K562 (cell line): ENCODE results near the gene TLCD4. TPM values are rescaled to one million over a fixed set of nuclear protein-coding genes. Genes with fewer than 3 reads are reported as not detected.
A peak's percentile ranks its signal among the peaks of the same experiment; 100 is the strongest.

Experiments used
- ZNF282 ChIP-seq: sonication (generic); formaldehyde crosslinking; IDR thresholded peaks from 2 replicates; pipeline ENCODE4 v1.8.1; 2023; ENCODE audit warnings: missing genetic modification reagents
- ZNF717 ChIP-seq: fragments of 250-450 bp; sonication (Bioruptor Pico); IDR thresholded peaks from 2 replicates; pipeline ENCODE4 v1.5.0; 2021
- ZSCAN32 ChIP-seq: fragments of 450-650 bp; formaldehyde crosslinking; IDR thresholded peaks from 2 replicates; pipeline ENCODE4 v1.4.0; 2020; ENCODE audit warnings: mild to moderate bottlenecking, moderate library complexity
- polyA plus RNA-seq, 8 experiments: library from polyadenylated mRNA; depleted of rRNA in 4 of 8; stranded (reverse) in 5 of 8; unstranded in 3 of 8; fragments of >200 nt; fragmentation: Nextera tagmentation in 2 of 8; fragmentation: Illumina TruSeq in 1 of 8; extraction: Ambion mirVana in 2 of 8; extraction: Trizol in 1 of 8; gene quantifications; 2 replicates each; pipeline versions ENCODE4 v1.2.1 to v1.2.3, GENCODE V29; 2011 to 2014; ENCODE audit warnings: inconsistent platforms in 1 of 8, missing spikeins in 1 of 8
- total RNA-seq, 7 experiments: library from RNA; depleted of rRNA in 6 of 7; stranded (reverse); fragments of >200 nt in 6 of 7; fragmentation: Illumina TruSeq in 2 of 7; extraction: Trizol in 2 of 7; gene quantifications; 2 replicates each; pipeline versions ENCODE4 v1.2.1 to v1.2.3, GENCODE V29; 2011 to 2021; ENCODE audit warnings: low replicate concordance in 1 of 7
- TF ChIP-seq, protein P1 (sequence below): sonication (generic); formaldehyde crosslinking; IDR thresholded peaks from 2 replicates; pipeline ENCODE4 v1.8.1; 2023; ENCODE audit warnings: mild to moderate bottlenecking, missing genetic modification reagents
- TF ChIP-seq, protein P2 (sequence below): fragments of 450-650 bp; IDR thresholded peaks from 2 replicates; pipeline ENCODE4 v1.6.1; 2018; ENCODE audit warnings: mild to moderate bottlenecking, low read depth; ENCODE audit not compliant: partially characterized antibody
- TF ChIP-seq, protein P3 (sequence below): fragments of 450-650 bp; IDR thresholded peaks from 2 replicates; pipeline ENCODE4 v1.6.1; 2016; ENCODE audit warnings: antibody characterized with exemption

TLCD4 gene
- total and polyA plus RNA-seq, 9 of the 15 experiments (the other 6 are each of a cell fraction or from before 2014, with no cell fraction given) = 3.5 to 19.8 (median 7.6) TPM

GRCh38 chr1:95089650-95090287 is 27.4 kb upstream of the TLCD4 start (continued):
- TF ChIP-seq, protein P1, sequence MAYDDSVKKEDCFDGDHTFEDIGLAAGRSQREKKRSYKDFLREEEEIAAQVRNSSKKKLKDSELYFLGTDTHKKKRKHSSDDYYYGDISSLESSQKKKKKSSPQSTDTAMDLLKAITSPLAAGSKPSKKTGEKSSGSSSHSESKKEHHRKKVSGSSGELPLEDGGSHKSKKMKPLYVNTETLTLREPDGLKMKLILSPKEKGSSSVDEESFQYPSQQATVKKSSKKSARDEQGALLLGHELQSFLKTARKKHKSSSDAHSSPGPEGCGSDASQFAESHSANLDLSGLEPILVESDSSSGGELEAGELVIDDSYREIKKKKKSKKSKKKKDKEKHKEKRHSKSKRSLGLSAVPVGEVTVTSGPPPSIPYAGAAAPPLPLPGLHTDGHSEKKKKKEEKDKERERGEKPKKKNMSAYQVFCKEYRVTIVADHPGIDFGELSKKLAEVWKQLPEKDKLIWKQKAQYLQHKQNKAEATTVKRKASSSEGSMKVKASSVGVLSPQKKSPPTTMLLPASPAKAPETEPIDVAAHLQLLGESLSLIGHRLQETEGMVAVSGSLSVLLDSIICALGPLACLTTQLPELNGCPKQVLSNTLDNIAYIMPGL (CRISPR knock-in tag) = no peak
- TF ChIP-seq, protein P2, sequence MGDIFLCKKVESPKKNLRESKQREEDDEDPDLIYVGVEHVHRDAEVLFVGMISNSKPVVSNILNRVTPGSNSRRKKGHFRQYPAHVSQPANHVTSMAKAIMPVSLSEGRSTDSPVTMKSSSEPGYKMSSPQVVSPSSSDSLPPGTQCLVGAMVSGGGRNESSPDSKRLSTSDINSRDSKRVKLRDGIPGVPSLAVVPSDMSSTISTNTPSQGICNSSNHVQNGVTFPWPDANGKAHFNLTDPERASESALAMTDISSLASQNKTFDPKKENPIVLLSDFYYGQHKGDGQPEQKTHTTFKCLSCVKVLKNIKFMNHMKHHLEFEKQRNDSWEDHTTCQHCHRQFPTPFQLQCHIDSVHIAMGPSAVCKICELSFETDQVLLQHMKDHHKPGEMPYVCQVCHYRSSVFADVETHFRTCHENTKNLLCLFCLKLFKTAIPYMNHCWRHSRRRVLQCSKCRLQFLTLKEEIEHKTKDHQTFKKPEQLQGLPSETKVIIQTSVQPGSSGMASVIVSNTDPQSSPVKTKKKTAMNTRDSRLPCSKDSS = peak; percentile 84
- TF ChIP-seq, protein P3, sequence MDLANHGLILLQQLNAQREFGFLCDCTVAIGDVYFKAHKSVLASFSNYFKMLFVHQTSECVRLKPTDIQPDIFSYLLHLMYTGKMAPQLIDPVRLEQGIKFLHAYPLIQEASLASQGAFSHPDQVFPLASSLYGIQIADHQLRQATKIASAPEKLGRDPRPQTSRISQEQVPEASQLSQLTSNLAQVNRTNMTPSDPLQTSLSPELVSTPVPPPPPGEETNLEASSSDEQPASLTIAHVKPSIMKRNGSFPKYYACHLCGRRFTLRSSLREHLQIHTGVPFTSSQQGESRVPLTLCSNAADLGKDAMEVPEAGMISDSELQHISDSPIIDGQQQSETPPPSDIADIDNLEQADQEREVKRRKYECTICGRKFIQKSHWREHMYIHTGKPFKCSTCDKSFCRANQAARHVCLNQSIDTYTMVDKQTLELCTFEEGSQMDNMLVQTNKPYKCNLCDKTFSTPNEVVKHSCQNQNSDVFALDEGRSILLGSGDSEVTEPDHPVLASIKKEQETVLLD = no peak
- no peak for TF ChIP-seq ZNF717 (CRISPR knock-in tag)
- no peak for TF ChIP-seq ZSCAN32 (CRISPR knock-in tag)
- no peak for TF ChIP-seq ZNF282
